ENCODE results near the gene ASCC2.

Gene ASCC2

GRCh38 chr22:29750029-29750428 lies 88.0 kb downstream of the ASCC2 start:
- Mint-ChIP-seq H3K4me3 (no peak overlapping the region), H3K9me3 (no peaks in the 10 kb centered on the region), H3K27me3 (no peaks in the 10 kb centered on the region), H3K36me3 (peaks cover 36% of the 10 kb centered on the region), H3K4me1 (peaks cover 13% of the 10 kb centered on the region), H3K27ac (no peak overlapping the region)
- no peak for ATAC-seq

- peaks cover 7% of the 10 kb centered on the region for H3K4me1 Mint-ChIP-seq
- H3K27ac Mint-ChIP-seq, result no peak overlapping the region
- no peaks in the 10 kb centered on the region for H3K27me3 Mint-ChIP-seq
- ATAC-seq, result no peak
- H3K9me3 Mint-ChIP-seq, result no peaks in the 10 kb centered on the region
- peaks cover 36% of the 10 kb centered on the region for H3K36me3 Mint-ChIP-seq
- H3K4me3 Mint-ChIP-seq, result no peak overlapping the region
Measured at GRCh38 chr22:29748248-29748893, 89.7 kb downstream of the ASCC2 start.

- H3K4me3 Mint-ChIP-seq, result no peak overlapping the region
- peaks cover 36% of the 10 kb centered on the region for H3K36me3 Mint-ChIP-seq
- peaks cover 7% of the 10 kb centered on the region for H3K4me1 Mint-ChIP-seq
- no peaks in the 10 kb centered on the region for H3K27me3 Mint-ChIP-seq
- H3K27ac Mint-ChIP-seq, result no peak overlapping the region
- no peaks in the 10 kb centered on the region for H3K9me3 Mint-ChIP-seq
- no peak for ATAC-seq
Measured at GRCh38 chr22:29747832-29748231, 90.2 kb downstream of the ASCC2 start.

GRCh38 chr22:29744902-29745301 lies 93.2 kb downstream of the ASCC2 start:
- H3K36me3 Mint-ChIP-seq, result peaks cover 51% of the 10 kb centered on the region
- no peaks in the 10 kb centered on the region for H3K27me3 Mint-ChIP-seq
- no peak overlapping the region for H3K27ac Mint-ChIP-seq
- no peak for ATAC-seq
- H3K4me1 Mint-ChIP-seq, result no peaks in the 10 kb centered on the region
- no peaks in the 10 kb centered on the region for H3K9me3 Mint-ChIP-seq
- H3K4me3 Mint-ChIP-seq, result no peak overlapping the region

GRCh38 chr22:29742326-29742725 lies 95.7 kb downstream of the ASCC2 start:
- no peaks in the 10 kb centered on the region for H3K4me1 Mint-ChIP-seq
- no peaks in the 10 kb centered on the region for H3K27me3 Mint-ChIP-seq
- no peak overlapping the region for H3K4me3 Mint-ChIP-seq
- peaks cover 50% of the 10 kb centered on the region for H3K36me3 Mint-ChIP-seq
- no peak for ATAC-seq
- no peak overlapping the region for H3K27ac Mint-ChIP-seq
- H3K9me3 Mint-ChIP-seq, result no peaks in the 10 kb centered on the region

GRCh38 chr22:29741926-29742325 lies 96.1 kb downstream of the ASCC2 start:
- ATAC-seq, result no peak
- Mint-ChIP-seq H3K4me1 (no peaks in the 10 kb centered on the region), H3K4me3 (no peak overlapping the region), H3K27me3 (no peaks in the 10 kb centered on the region), H3K36me3 (peaks cover 50% of the 10 kb centered on the region), H3K27ac (no peak overlapping the region), H3K9me3 (no peaks in the 10 kb centered on the region)

GRCh38 chr22:29740216-29740615 lies 97.9 kb downstream of the ASCC2 start:
- H3K27ac Mint-ChIP-seq, result no peak overlapping the region
- H3K4me3 Mint-ChIP-seq, result no peak overlapping the region
- no peak for ATAC-seq
- H3K9me3 Mint-ChIP-seq, result no peaks in the 10 kb centered on the region
- peaks cover 54% of the 10 kb centered on the region for H3K36me3 Mint-ChIP-seq
- H3K27me3 Mint-ChIP-seq, result no peaks in the 10 kb centered on the region
- no peaks in the 10 kb centered on the region for H3K4me1 Mint-ChIP-seq

- no peaks in the 10 kb centered on the region for H3K27me3 Mint-ChIP-seq
- no peak overlapping the region for H3K4me3 Mint-ChIP-seq
- peaks cover 3% of the 10 kb centered on the region for H3K4me1 Mint-ChIP-seq
- H3K36me3 Mint-ChIP-seq, result peaks cover 58% of the 10 kb centered on the region
- H3K9me3 Mint-ChIP-seq, result no peaks in the 10 kb centered on the region
- ATAC-seq, result no peak
- no peak overlapping the region for H3K27ac Mint-ChIP-seq
Measured at GRCh38 chr22:29739346-29739875, 98.7 kb downstream of the ASCC2 start.

All from stimulated activated memory B cell treated with anti-CD40 and anti-IgM and Interleukin-4, amounts not matched to agents 10 μg/mL and 1 μg/mL and 100 μg/mL, for 72 hours (primary cell).